ENCODE measurements around the gene RAB43. TPM values are rescaled to one million over a fixed set of nuclear protein-coding genes. Genes with fewer than 3 reads are reported as not detected.

The RAB43 gene
- polyA plus RNA-seq, 2 of the 4 experiments (the other 2 are of a cell fraction), result 1.6 to 2.9 TPM

DNA sequence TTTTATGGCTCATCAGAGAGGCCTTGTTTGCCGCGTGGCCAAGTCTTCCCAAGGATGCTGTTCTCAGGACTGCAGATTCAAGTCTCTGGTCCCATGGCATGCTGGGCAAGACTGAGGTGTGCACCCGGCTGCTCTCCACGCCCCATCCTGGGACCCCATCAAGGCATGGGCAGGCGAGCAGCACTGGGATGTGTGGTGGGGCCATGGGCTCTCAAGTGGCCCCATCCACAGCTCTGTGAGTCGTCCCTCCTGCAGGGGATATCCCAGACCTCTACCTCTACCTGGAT, 74.1 kb downstream of the RAB43 start:
- no peaks in the 10 kb centered on the region for H3K9me3 ChIP-seq
- POLR2A ChIA-PET, result no interaction called here
- H3K4me2 ChIP-seq, result no peak overlapping the region
- H3K27ac ChIP-seq, result no peak overlapping the region
- ATAC-seq (no peak), DNase-seq (ENCODE audit: low read depth in 1 of 2, low spot score in 1 of 2) (no peak), FAIRE-seq (no peak)
- H3K4me1 ChIP-seq, result no peaks in the 10 kb centered on the region
- no peak for TF ChIP-seq ZC3H11A (IDR thresholded peaks at IDR 0.05)
- no peak for TF ChIP-seq MAZ (IDR thresholded peaks at IDR 0.05; ENCODE audit: borderline replicate concordance, low read depth, low read length)
- TF ChIP-seq FOSB (CRISPR knock-in tag; IDR thresholded peaks at IDR 0.05), result no peak
- TF ChIP-seq MYC (IDR thresholded peaks at IDR 0.05; ENCODE audit: borderline replicate concordance, low read length), result no peak
- no peak for TF ChIP-seq ZNF302 (CRISPR knock-in tag; IDR thresholded peaks at IDR 0.05)
- TF ChIP-seq ZSCAN20 (CRISPR knock-in tag; IDR thresholded peaks at IDR 0.05), result no peak
- no peak for TF ChIP-seq EP300 (IDR thresholded peaks at IDR 0.05)
- TF ChIP-seq BHLHE40 (IDR thresholded peaks at IDR 0.05; ENCODE audit: low read depth, low read length), result no peak
- TF ChIP-seq, protein P1, sequence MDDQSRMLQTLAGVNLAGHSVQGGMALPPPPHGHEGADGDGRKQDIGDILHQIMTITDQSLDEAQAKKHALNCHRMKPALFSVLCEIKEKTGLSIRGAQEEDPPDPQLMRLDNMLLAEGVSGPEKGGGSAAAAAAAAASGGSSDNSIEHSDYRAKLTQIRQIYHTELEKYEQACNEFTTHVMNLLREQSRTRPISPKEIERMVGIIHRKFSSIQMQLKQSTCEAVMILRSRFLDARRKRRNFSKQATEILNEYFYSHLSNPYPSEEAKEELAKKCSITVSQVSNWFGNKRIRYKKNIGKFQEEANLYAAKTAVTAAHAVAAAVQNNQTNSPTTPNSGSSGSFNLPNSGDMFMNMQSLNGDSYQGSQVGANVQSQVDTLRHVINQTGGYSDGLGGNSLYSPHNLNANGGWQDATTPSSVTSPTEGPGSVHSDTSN (IDR thresholded peaks at IDR 0.05), result no peak
- no peak for TF ChIP-seq POLR2AphosphoS2 (conservative IDR thresholded peaks at IDR 0.05; ENCODE audit: low read length)
- TF ChIP-seq EHF (CRISPR knock-in tag; IDR thresholded peaks at IDR 0.05), result no peak
- no peak for TF ChIP-seq RAD21 (conservative IDR thresholded peaks at IDR 0.05 in 1 of 2, IDR thresholded peaks at IDR 0.05 in 1 of 2)
- TF ChIP-seq, protein P2, sequence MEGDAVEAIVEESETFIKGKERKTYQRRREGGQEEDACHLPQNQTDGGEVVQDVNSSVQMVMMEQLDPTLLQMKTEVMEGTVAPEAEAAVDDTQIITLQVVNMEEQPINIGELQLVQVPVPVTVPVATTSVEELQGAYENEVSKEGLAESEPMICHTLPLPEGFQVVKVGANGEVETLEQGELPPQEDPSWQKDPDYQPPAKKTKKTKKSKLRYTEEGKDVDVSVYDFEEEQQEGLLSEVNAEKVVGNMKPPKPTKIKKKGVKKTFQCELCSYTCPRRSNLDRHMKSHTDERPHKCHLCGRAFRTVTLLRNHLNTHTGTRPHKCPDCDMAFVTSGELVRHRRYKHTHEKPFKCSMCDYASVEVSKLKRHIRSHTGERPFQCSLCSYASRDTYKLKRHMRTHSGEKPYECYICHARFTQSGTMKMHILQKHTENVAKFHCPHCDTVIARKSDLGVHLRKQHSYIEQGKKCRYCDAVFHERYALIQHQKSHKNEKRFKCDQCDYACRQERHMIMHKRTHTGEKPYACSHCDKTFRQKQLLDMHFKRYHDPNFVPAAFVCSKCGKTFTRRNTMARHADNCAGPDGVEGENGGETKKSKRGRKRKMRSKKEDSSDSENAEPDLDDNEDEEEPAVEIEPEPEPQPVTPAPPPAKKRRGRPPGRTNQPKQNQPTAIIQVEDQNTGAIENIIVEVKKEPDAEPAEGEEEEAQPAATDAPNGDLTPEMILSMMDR (IDR thresholded peaks at IDR 0.05), result no peak
- no peak for TF ChIP-seq TP53 (CRISPR knock-in tag; IDR thresholded peaks at IDR 0.05)
- no peak for TF ChIP-seq PHF8 (IDR thresholded peaks at IDR 0.05; ENCODE audit: borderline replicate concordance, low read depth)
- no peak for TF ChIP-seq ZFP36 (IDR thresholded peaks at IDR 0.05; ENCODE audit: borderline replicate concordance, partially characterized antibody)
- TF ChIP-seq, protein P3, sequence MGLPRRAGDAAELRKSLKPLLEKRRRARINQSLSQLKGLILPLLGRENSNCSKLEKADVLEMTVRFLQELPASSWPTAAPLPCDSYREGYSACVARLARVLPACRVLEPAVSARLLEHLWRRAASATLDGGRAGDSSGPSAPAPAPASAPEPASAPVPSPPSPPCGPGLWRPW (IDR thresholded peaks at IDR 0.05), result no peak
- no peak for TF ChIP-seq HOXB5 (CRISPR knock-in tag; IDR thresholded peaks at IDR 0.05)
- TF ChIP-seq NPAS2 (CRISPR knock-in tag; IDR thresholded peaks at IDR 0.05; ENCODE audit: borderline replicate concordance), result no peak
- CTCF ChIA-PET, result no interaction called here
- WGBS (ENCODE audit: missing lambda C conversion rate), result 69% methylated on average over 5 of the region's 6 CpGs
- no peak overlapping the region for H3K4me3 ChIP-seq

DNA sequence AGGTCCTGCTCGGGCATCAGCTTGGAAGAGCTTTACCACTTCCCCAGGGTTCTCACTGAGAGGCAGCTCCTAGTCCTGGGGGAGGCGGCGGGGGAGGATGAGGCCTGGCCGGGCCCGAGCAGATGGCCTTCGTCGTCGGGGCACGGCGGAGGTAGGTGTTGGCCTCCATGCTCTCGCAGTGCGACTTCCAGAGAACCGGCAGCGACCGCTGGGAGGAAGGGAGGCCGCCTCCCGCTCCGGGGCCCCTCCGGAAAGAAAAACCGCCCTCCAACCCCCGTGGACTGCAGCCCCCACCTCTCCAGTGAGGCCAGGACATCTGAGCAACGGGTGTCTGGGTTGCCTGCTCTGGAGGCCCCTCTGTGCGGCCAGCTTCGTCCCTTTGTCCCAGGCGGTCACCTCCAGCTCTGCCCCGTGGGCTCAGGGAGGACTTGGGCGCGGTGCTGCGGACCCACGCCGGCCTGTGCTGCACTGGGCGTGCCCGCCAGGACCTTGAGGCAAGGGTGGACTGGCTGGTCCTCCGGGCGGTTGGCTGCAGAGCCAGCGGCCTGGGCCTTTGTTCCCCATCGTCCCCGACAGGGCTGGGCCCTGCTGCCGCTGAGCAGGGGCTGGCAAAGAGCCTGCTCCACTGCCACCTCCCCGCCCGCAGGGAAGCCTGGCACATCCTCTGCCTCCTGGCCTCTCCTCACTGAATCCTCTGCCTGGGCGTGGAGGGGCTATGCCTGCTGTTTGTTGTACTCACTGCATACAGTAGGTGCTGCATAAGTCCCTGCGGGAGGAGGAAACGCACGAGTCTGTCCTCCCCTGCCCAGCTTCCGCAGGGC, 74.7 kb downstream of the RAB43 start:
- no peak for ATAC-seq
- ChIA-PET CTCF (interaction anchor here (1.0 kb wide), 1 partner anchor 32 kb away, joined by 3 read pairs; no protein-coding TSS in a partner anchor), POLR2A (no interaction called here)
- FAIRE-seq, result no peak
- no peak for DNase-seq (ENCODE audit: low read depth in 1 of 2, low spot score in 1 of 2)
- TF ChIP-seq RAD21 (conservative IDR thresholded peaks at IDR 0.05 in 1 of 2, IDR thresholded peaks at IDR 0.05 in 1 of 2) (no peak), BHLHE40 (IDR thresholded peaks at IDR 0.05; ENCODE audit: low read depth, low read length) (no peak), KDM5A (IDR thresholded peaks at IDR 0.05) (no peak), TFCP2L1 (CRISPR knock-in tag; IDR thresholded peaks at IDR 0.05) (no peak), RNF2 (IDR thresholded peaks at IDR 0.05; ENCODE audit: borderline replicate concordance, low read depth) (no peak), RCOR1 (IDR thresholded peaks at IDR 0.05; ENCODE audit: low read depth, low read length) (no peak), JUN (IDR thresholded peaks at IDR 0.05) (no peak), GATA3 (IDR thresholded peaks at IDR 0.05; ENCODE audit: borderline replicate concordance) (no peak), SMC3 (IDR thresholded peaks at IDR 0.05) (no peak), HOXA7 (CRISPR knock-in tag; IDR thresholded peaks at IDR 0.05) (no peak)
- TF ChIP-seq, protein P1 (IDR thresholded peaks at IDR 0.05), result no peak
- TF ChIP-seq, protein P4, sequence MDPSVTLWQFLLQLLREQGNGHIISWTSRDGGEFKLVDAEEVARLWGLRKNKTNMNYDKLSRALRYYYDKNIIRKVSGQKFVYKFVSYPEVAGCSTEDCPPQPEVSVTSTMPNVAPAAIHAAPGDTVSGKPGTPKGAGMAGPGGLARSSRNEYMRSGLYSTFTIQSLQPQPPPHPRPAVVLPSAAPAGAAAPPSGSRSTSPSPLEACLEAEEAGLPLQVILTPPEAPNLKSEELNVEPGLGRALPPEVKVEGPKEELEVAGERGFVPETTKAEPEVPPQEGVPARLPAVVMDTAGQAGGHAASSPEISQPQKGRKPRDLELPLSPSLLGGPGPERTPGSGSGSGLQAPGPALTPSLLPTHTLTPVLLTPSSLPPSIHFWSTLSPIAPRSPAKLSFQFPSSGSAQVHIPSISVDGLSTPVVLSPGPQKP (IDR thresholded peaks at IDR 0.05; ENCODE audit: low read depth, low read length), result no peak
- TF ChIP-seq, protein P5, sequence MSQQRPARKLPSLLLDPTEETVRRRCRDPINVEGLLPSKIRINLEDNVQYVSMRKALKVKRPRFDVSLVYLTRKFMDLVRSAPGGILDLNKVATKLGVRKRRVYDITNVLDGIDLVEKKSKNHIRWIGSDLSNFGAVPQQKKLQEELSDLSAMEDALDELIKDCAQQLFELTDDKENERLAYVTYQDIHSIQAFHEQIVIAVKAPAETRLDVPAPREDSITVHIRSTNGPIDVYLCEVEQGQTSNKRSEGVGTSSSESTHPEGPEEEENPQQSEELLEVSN (IDR thresholded peaks at IDR 0.05; ENCODE audit: borderline replicate concordance, low read depth), result no peak
- TF ChIP-seq, protein P6, sequence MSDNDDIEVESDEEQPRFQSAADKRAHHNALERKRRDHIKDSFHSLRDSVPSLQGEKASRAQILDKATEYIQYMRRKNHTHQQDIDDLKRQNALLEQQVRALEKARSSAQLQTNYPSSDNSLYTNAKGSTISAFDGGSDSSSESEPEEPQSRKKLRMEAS (IDR thresholded peaks at IDR 0.05), result no peak
- Histone ChIP-seq H3K4me1 (no peaks in the 10 kb centered on the region), H3K4me2 (no peak overlapping the region), H3K4me3 (no peak overlapping the region), H3K27ac (no peak overlapping the region), H3K9me3 (no peaks in the 10 kb centered on the region)
- 93% methylated on average over 19 of the region's 46 CpGs for WGBS (ENCODE audit: missing lambda C conversion rate)
